ENCODE data around the gene ZNF275. TPM values are rescaled to one million over a fixed set of nuclear protein-coding genes. Genes with fewer than 3 reads are reported as not detected.

The ZNF275 gene
- total RNA-seq, 1 experiment from 2014 or later, result 9.8 TPM

DNA sequence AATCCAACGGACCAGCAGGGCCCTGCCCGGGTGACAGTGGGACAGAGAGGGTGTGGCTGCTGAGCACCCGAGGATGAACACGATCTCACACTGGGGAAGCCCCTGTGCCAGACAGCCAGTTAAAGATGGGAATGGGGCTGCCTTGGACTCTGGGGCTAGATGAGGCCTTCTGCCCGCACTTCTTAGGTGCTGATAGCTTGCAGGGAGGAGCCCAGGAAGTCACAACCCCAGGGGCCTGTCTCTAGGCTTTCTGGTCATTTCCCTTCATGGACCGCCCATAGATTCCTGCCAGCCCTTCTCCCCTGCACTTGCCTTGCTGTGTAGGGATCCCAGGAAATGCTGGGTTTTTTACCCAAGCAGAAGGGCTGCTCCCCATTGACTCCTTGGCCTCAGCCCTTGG lies 6.2 kb downstream of the ZNF275 start:
- H3K27ac ChIP-seq (ENCODE audit: low read depth, low read length), result no peak overlapping the region
- H3K9me2 ChIP-seq (ENCODE audit: insufficient read depth), result no peaks in the 10 kb centered on the region
- POLR2A ChIA-PET, result no interaction called here
- RAD21 ChIA-PET (ENCODE audit: low non-redundant PET in 1 of 2, low total read pairs in 2 of 2, uncharacterized antibody in 2 of 2, unreplicated experiment in 2 of 2), result no interaction called here
- peaks cover 0 to 6% of the 10 kb centered on the region in 2 experiments; a peak in 1 of 4 replicates for H3K4me1 ChIP-seq (ENCODE audit: control insufficient read depth in 1 of 2, insufficient read depth in 2 of 2, low read length in 2 of 2)
- H3K4me3 ChIP-seq (replicated peaks in 1 of 2; ENCODE audit: low read depth in 1 of 2, low read length in 2 of 2), result no peak overlapping the region
- CTCF ChIA-PET, result no interaction called here
- H4K20me1 ChIP-seq (ENCODE audit: insufficient read depth), result no peaks in the 10 kb centered on the region
- no peak overlapping the region for H3K4me2 ChIP-seq (ENCODE audit: low read length)
- no peak for ATAC-seq
- H3K79me2 ChIP-seq (ENCODE audit: insufficient read depth, low read length), result peaks cover 11% of the 10 kb centered on the region; the same call in 1 of the 2 replicates
- no peak overlapping the region for H3K9ac ChIP-seq (ENCODE audit: low read length)
- intact Hi-C loops (cut with micrococcal nuclease), result no loop called here
- no peak for DNase-seq (ENCODE audit: low read depth, low spot score)
- TF ChIP-seq, protein P1, sequence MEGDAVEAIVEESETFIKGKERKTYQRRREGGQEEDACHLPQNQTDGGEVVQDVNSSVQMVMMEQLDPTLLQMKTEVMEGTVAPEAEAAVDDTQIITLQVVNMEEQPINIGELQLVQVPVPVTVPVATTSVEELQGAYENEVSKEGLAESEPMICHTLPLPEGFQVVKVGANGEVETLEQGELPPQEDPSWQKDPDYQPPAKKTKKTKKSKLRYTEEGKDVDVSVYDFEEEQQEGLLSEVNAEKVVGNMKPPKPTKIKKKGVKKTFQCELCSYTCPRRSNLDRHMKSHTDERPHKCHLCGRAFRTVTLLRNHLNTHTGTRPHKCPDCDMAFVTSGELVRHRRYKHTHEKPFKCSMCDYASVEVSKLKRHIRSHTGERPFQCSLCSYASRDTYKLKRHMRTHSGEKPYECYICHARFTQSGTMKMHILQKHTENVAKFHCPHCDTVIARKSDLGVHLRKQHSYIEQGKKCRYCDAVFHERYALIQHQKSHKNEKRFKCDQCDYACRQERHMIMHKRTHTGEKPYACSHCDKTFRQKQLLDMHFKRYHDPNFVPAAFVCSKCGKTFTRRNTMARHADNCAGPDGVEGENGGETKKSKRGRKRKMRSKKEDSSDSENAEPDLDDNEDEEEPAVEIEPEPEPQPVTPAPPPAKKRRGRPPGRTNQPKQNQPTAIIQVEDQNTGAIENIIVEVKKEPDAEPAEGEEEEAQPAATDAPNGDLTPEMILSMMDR (IDR thresholded peaks at IDR 0.05 in 2 of 3, conservative IDR thresholded peaks at IDR 0.05 in 1 of 3; ENCODE audit: borderline replicate concordance in 1 of 3, insufficient read depth in 1 of 3, low read depth in 2 of 3, low read length in 2 of 3), result no peak
- no peaks in the 10 kb centered on the region for H3K9me3 ChIP-seq (ENCODE audit: control insufficient read depth in 1 of 2, insufficient read depth in 1 of 2, low read depth in 1 of 2, low read length in 2 of 2)
- H2AFZ ChIP-seq (ENCODE audit: low read depth, low read length, poor library complexity, severe bottlenecking), result no peak overlapping the region
- BruUV-seq (replicated peaks), result no TSS peak
- H3K36me3 ChIP-seq (ENCODE audit: control insufficient read depth in 1 of 2, insufficient read depth in 2 of 2, low read length in 2 of 2), result 0 out of 4 replicates have a peak, but pooled peaks cover 0 to 2% of the 10 kb centered on the region in 2 experiments
- no peaks in the 10 kb centered on the region for H3K27me3 ChIP-seq (ENCODE audit: insufficient read depth, low read length)

DNA sequence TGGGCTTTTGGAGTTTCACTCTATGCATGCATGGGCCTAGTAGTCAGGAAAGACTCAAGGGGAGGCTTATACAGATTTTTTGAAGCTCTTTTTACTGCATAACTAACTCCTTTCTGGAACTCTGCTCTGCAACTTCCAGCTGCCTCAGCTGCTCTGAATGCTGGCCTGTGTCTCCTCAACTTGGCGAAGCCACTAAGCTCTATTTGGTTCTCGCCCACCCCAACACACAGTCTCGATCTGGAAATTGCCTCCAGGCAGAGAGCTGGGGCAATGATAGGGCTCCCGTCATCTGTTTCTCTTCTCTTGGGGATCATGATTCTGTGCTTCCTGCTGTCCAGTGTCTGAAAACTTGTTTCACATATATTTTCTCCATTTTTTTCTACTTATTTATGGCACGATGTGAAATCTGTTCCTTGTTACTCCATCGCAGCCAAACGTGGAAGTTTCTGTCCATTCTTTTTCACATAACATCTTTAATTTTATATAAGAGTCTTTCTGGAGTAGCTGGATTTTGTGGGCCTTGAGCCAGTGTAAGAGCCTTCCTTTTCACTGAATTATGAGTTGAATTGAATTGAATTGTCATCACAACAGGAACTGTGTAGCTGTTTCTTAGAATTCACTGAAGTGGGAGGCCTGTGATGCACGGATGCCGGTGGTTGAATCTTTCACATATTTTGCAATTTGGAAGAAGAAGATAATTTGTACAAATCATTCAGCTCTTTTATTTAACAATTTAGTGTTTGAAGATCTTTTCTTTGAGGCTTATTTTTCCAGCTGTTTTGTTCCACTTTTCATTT lies 9.0 kb downstream of the ZNF275 start:
- BruUV-seq (replicated peaks), result no TSS peak
- ChIA-PET CTCF (no interaction called here), RAD21 (ENCODE audit: low non-redundant PET in 1 of 2, low total read pairs in 2 of 2, uncharacterized antibody in 2 of 2, unreplicated experiment in 2 of 2) (no interaction called here), POLR2A (no interaction called here)
- no peak for DNase-seq (ENCODE audit: low read depth, low spot score)
- intact Hi-C loops (cut with micrococcal nuclease), result no loop called here
- H3K27me3 ChIP-seq (ENCODE audit: insufficient read depth, low read length), result no peaks in the 10 kb centered on the region
- no peak overlapping the region for H3K4me3 ChIP-seq (replicated peaks in 1 of 2; ENCODE audit: low read depth in 1 of 2, low read length in 2 of 2)
- H3K4me1 ChIP-seq (ENCODE audit: control insufficient read depth in 1 of 2, insufficient read depth in 2 of 2, low read length in 2 of 2), result no peaks in the 10 kb centered on the region
- no peak overlapping the region for H2AFZ ChIP-seq (ENCODE audit: low read depth, low read length, poor library complexity, severe bottlenecking)
- peaks cover 3% of the 10 kb centered on the region; the same call in 1 of the 2 replicates for H3K79me2 ChIP-seq (ENCODE audit: insufficient read depth, low read length)
- ATAC-seq, result no peak
- TF ChIP-seq, protein P2, sequence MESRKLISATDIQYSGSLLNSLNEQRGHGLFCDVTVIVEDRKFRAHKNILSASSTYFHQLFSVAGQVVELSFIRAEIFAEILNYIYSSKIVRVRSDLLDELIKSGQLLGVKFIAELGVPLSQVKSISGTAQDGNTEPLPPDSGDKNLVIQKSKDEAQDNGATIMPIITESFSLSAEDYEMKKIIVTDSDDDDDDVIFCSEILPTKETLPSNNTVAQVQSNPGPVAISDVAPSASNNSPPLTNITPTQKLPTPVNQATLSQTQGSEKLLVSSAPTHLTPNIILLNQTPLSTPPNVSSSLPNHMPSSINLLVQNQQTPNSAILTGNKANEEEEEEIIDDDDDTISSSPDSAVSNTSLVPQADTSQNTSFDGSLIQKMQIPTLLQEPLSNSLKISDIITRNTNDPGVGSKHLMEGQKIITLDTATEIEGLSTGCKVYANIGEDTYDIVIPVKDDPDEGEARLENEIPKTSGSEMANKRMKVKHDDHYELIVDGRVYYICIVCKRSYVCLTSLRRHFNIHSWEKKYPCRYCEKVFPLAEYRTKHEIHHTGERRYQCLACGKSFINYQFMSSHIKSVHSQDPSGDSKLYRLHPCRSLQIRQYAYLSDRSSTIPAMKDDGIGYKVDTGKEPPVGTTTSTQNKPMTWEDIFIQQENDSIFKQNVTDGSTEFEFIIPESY (IDR thresholded peaks at IDR 0.05; ENCODE audit: extremely low read depth, insufficient replicate concordance, low read length), result no peak
- no peak overlapping the region for H3K9ac ChIP-seq (ENCODE audit: low read length)
- no peaks in the 10 kb centered on the region for H4K20me1 ChIP-seq (ENCODE audit: insufficient read depth)
- no peak overlapping the region for H3K27ac ChIP-seq (ENCODE audit: low read depth, low read length)
- no peak overlapping the region for H3K4me2 ChIP-seq (ENCODE audit: low read length)
- H3K36me3 ChIP-seq (ENCODE audit: control insufficient read depth in 1 of 2, insufficient read depth in 2 of 2, low read length in 2 of 2), result no peaks in the 10 kb centered on the region
- no peaks in the 10 kb centered on the region for H3K9me2 ChIP-seq (ENCODE audit: insufficient read depth)
- no peaks in the 10 kb centered on the region for H3K9me3 ChIP-seq (ENCODE audit: control insufficient read depth in 1 of 2, insufficient read depth in 1 of 2, low read depth in 1 of 2, low read length in 2 of 2)

Measured in HCT116 (cell line).